Measurements from ENCODE around the gene ZNF343. TPM values are rescaled to one million over a fixed set of nuclear protein-coding genes. Genes with fewer than 3 reads are reported as not detected.

Gene ZNF343
- total RNA-seq: 10 to 100 TPM; 10.8 to 12.4 TPM

GRCh38 chr20:2508631-2509467, at the start of gene ZNF343:
ZNF343 (minus strand) TSS chr20:2508915; CDS start chr20:2493895, 15,020 bp downstream.
- POLR2A ChIA-PET: interaction anchor here (0.6 kb wide), 1 partner anchor 9 kb away, joined by 3 read pairs; no protein-coding TSS in a partner anchor
- CTCF ChIA-PET: interaction anchor here (1.1 to 3.8 kb wide), 4 partner anchors 11 to 143 kb away, joined by 3 to 34 read pairs (median 4); partner anchors contain the start of genes NOP56 and SNRPB

GRCh38 chr20:2557873-2558580, 49.3 kb upstream of the ZNF343 start:
- CTCF ChIA-PET: no interaction called here
- POLR2A ChIA-PET: no interaction called here

- CTCF ChIA-PET: interaction anchor here (0.7 kb wide), 1 partner anchor 591 kb away, joined by 3 read pairs; no protein-coding TSS in a partner anchor
- POLR2A ChIA-PET: no interaction called here
These were observed 36.9 kb upstream of the ZNF343 start for GRCh38 chr20:2545594-2545993.

- CTCF ChIA-PET: no interaction called here
- POLR2A ChIA-PET: no interaction called here
These were observed 35.5 kb upstream of the ZNF343 start for GRCh38 chr20:2544211-2544610.

GRCh38 chr20:2542361-2542760, 33.6 kb upstream of the ZNF343 start:
- ChIA-PET CTCF (no interaction called here), POLR2A (no interaction called here)

GRCh38 chr20:2541940-2542339, 33.2 kb upstream of the ZNF343 start:
- POLR2A ChIA-PET: no interaction called here

GRCh38 chr20:2538931-2539720, 30.4 kb upstream of the ZNF343 start:
- ChIA-PET POLR2A (interaction anchor here (0.6 to 0.7 kb wide), 3 partner anchors 13 to 326 kb away, joined by 3 to 7 read pairs (median 3); no protein-coding TSS in a partner anchor), CTCF (interaction anchor here (0.8 kb wide), 1 partner anchor 10 kb away, joined by 3 read pairs; no protein-coding TSS in a partner anchor)

More at GRCh38 chr20:2541940-2542339, 33.2 kb upstream of the ZNF343 start:
- CTCF ChIA-PET: no interaction called here

- ChIA-PET CTCF (no interaction called here), POLR2A (no interaction called here)
These were observed 29.6 kb upstream of the ZNF343 start for GRCh38 chr20:2538356-2538755.

GRCh38 chr20:2537101-2537500, 28.4 kb upstream of the ZNF343 start:
- CTCF ChIA-PET: interaction anchor here (1.1 kb wide), 1 partner anchor 15 kb away, joined by 4 read pairs; no protein-coding TSS in a partner anchor
- POLR2A ChIA-PET: no interaction called here

- ChIA-PET CTCF (no interaction called here), POLR2A (no interaction called here)
These were observed 27.9 kb upstream of the ZNF343 start, which contains the start of gene TMC2 for GRCh38 chr20:2536560-2536986. TMC2 (plus strand) TSS chr20:2536573; CDS start chr20:2536622, 49 bp downstream.

GRCh38 chr20:2535711-2536559, 27.2 kb upstream of the ZNF343 start:
- ChIA-PET CTCF (no interaction called here), POLR2A (no interaction called here)

GRCh38 chr20:2533118-2533517, 24.4 kb upstream of the ZNF343 start:
- CTCF ChIA-PET: no interaction called here
- POLR2A ChIA-PET: no interaction called here

- ChIA-PET CTCF (no interaction called here), POLR2A (no interaction called here)
These were observed 20.1 kb upstream of the ZNF343 start for GRCh38 chr20:2528671-2529271.

- ChIA-PET CTCF (no interaction called here), POLR2A (no interaction called here)
These were observed 19.0 kb upstream of the ZNF343 start for GRCh38 chr20:2527762-2528161.

- ChIA-PET CTCF (interaction anchor here (0.6 kb wide), 3 partner anchors 11 to 92 kb away, joined by 3 read pairs; no protein-coding TSS in a partner anchor), POLR2A (interaction anchor here (0.6 to 0.8 kb wide), 3 partner anchors 13 to 492 kb away, joined by 3 to 12 read pairs (median 7); no protein-coding TSS in a partner anchor)
These were observed 17.5 kb upstream of the ZNF343 start for GRCh38 chr20:2526218-2526583.

GRCh38 chr20:2524709-2525506, 16.2 kb upstream of the ZNF343 start:
- ChIA-PET POLR2A (interaction anchor here (0.7 to 2.1 kb wide), 2 partner anchors 55 to 127 kb away, joined by 6 to 10 read pairs; partner anchors contain the start of genes NOP56 and SNRPB), CTCF (interaction anchor here (0.7 to 5.0 kb wide), 6 partner anchors 12 to 216 kb away, joined by 3 to 34 read pairs (median 4); partner anchors contain the start of genes NOP56 and ZNF343)
